Measurements from ENCODE around the gene CCN6.

DNA sequence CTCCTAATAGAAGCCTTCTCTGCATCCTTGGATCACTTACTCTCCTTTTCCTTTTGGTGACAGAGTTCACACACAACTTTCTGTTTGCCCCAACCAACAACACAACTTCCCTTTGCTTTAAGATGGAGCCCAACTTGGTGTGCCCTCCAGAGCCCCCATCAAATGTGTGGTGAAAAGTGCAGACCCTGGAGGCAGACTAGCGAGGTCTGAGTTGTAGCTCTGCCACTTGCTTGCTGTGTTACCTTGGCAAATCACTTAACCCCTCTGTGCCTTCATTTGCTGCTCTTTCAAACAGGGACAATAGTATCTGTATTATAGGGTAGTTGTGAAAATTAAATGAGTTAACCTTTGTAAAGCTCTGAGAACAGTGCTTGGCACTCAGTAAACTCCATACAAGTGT lies 34.3 kb upstream of the CCN6 start:
- TF ChIP-seq, protein P1, sequence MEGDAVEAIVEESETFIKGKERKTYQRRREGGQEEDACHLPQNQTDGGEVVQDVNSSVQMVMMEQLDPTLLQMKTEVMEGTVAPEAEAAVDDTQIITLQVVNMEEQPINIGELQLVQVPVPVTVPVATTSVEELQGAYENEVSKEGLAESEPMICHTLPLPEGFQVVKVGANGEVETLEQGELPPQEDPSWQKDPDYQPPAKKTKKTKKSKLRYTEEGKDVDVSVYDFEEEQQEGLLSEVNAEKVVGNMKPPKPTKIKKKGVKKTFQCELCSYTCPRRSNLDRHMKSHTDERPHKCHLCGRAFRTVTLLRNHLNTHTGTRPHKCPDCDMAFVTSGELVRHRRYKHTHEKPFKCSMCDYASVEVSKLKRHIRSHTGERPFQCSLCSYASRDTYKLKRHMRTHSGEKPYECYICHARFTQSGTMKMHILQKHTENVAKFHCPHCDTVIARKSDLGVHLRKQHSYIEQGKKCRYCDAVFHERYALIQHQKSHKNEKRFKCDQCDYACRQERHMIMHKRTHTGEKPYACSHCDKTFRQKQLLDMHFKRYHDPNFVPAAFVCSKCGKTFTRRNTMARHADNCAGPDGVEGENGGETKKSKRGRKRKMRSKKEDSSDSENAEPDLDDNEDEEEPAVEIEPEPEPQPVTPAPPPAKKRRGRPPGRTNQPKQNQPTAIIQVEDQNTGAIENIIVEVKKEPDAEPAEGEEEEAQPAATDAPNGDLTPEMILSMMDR (IDR thresholded peaks at IDR 0.05) = no peak
- TF ChIP-seq EZH2 (IDR thresholded peaks at IDR 0.05; ENCODE audit: borderline replicate concordance, insufficient read depth, low read depth, low read length, poor library complexity, severe bottlenecking) = no peak
